H9 (cell line): ENCODE measurements around the gene ARPC1B. TPM values are rescaled to one million over a fixed set of nuclear protein-coding genes. Genes with fewer than 3 reads are reported as not detected.
A peak's percentile ranks its signal among the peaks of the same experiment; 100 is the strongest.

Experiments
- DNase-seq: peaks from one replicate; pipeline ENCODE4 v3.0.0-alpha.2; 2017
- H2AFZ ChIP-seq: one replicate; pipeline ENCODE4 v1.6.1; 2013; ENCODE audit warnings: mild to moderate bottlenecking, low read length, control low read depth, moderate library complexity
- H2AK5ac ChIP-seq: 2 replicates; pipeline ENCODE4 v1.6.1; 2013; ENCODE audit warnings: low read length, control low read depth, mixed read lengths; ENCODE audit not compliant: insufficient read length
- H2BK120ac ChIP-seq: one replicate; pipeline ENCODE4 v1.6.1; 2013; ENCODE audit warnings: low read depth, mild to moderate bottlenecking, low read length, control low read depth, inconsistent platforms; ENCODE audit not compliant: poor library complexity, severe bottlenecking
- H2BK12ac ChIP-seq: 2 replicates; pipeline ENCODE4 v1.6.1; 2013; ENCODE audit warnings: low read length, control low read depth, mixed read lengths, low read depth; ENCODE audit not compliant: insufficient read length
- H2BK15ac ChIP-seq: 2 replicates; pipeline ENCODE4 v1.6.1; 2013; ENCODE audit warnings: low read depth, low read length, control low read depth
- H2BK20ac ChIP-seq: one replicate; pipeline ENCODE4 v1.6.1; 2013; ENCODE audit warnings: low read depth, mild to moderate bottlenecking, low read length, control low read depth, inconsistent platforms; ENCODE audit not compliant: poor library complexity, severe bottlenecking
- H2BK5ac ChIP-seq: 2 replicates; pipeline ENCODE4 v1.6.1; 2013; ENCODE audit warnings: low read length, control low read depth, mixed read lengths; ENCODE audit not compliant: insufficient read length
- H3K14ac ChIP-seq: 2 replicates; pipeline ENCODE4 v1.6.1; 2013; ENCODE audit warnings: low read length, control low read depth; ENCODE audit not compliant: insufficient read depth
- H3K18ac ChIP-seq: 2 replicates; pipeline ENCODE4 v1.6.1; 2013; ENCODE audit warnings: low read depth, mild to moderate bottlenecking, mixed read lengths, low read length, control low read depth; ENCODE audit not compliant: insufficient read length
- H3K23ac ChIP-seq: 2 replicates; pipeline ENCODE4 v1.6.1; 2013; ENCODE audit warnings: low read length, control low read depth, mixed read lengths, low read depth; ENCODE audit not compliant: insufficient read length
- H3K23me2 ChIP-seq: 2 replicates; pipeline ENCODE4 v1.6.1; 2013; ENCODE audit warnings: low read depth, mild to moderate bottlenecking, mixed read lengths, low read length, control low read depth; ENCODE audit not compliant: insufficient read length, poor library complexity, severe bottlenecking
- H3K27ac ChIP-seq: 2 replicates; pipeline ENCODE4 v1.5.1; 2013; ENCODE audit warnings: low read length, control low read depth, mixed read lengths, low read depth; ENCODE audit not compliant: insufficient read length
- H3K27me3 ChIP-seq: 2 replicates; pipeline ENCODE4 v1.6.1; 2013; ENCODE audit warnings: low read length, control low read depth, inconsistent platforms; ENCODE audit not compliant: insufficient read depth
- H3K4ac ChIP-seq: 2 replicates; pipeline ENCODE4 v1.6.1; 2013; ENCODE audit warnings: low read depth, mild to moderate bottlenecking, control low read depth, inconsistent platforms, low read length, moderate library complexity
- H3K4me1 ChIP-seq: 2 replicates; pipeline ENCODE4 v1.6.1; 2013; ENCODE audit warnings: low read length, control low read depth, inconsistent platforms; ENCODE audit not compliant: insufficient read depth
- H3K4me2 ChIP-seq: 2 replicates; pipeline ENCODE4 v1.6.1; 2013; ENCODE audit warnings: low read length, control low read depth, mixed read lengths; ENCODE audit not compliant: insufficient read length, insufficient read depth
- H3K56ac ChIP-seq: 2 replicates; pipeline ENCODE4 v1.6.1; 2013; ENCODE audit warnings: low read depth, mild to moderate bottlenecking, mixed read lengths, low read length, control low read depth; ENCODE audit not compliant: insufficient read length
- H3K79me1 ChIP-seq: 2 replicates; pipeline ENCODE4 v1.6.1; 2013; ENCODE audit warnings: low read depth, mild to moderate bottlenecking, moderate library complexity, low read length, control low read depth, inconsistent platforms; ENCODE audit not compliant: insufficient read depth, poor library complexity, severe bottlenecking
- H3K79me2 ChIP-seq: 2 replicates; pipeline ENCODE4 v1.6.1; 2013; ENCODE audit warnings: low read length, control low read depth, inconsistent platforms; ENCODE audit not compliant: insufficient read depth
- H3K9ac ChIP-seq: 2 replicates; pipeline ENCODE4 v1.6.1; 2013; ENCODE audit warnings: low read length, control low read depth, mixed read lengths; ENCODE audit not compliant: insufficient read length; ENCODE audit errors: extremely low read depth
- H3K9me3 ChIP-seq: one replicate; pipeline ENCODE4 v1.6.1; 2013; ENCODE audit warnings: low read depth, low read length, inconsistent platforms; ENCODE audit not compliant: control insufficient read depth
- H3T11ph ChIP-seq: one replicate; pipeline ENCODE4 v1.6.1; 2013; ENCODE audit warnings: mild to moderate bottlenecking, low read length, control low read depth, inconsistent platforms
- H4K20me1 ChIP-seq: one replicate; pipeline ENCODE4 v1.6.1; 2013; ENCODE audit not compliant: control insufficient read depth, insufficient read length, insufficient read depth
- H4K5ac ChIP-seq: 2 replicates; pipeline ENCODE4 v1.6.1; 2013; ENCODE audit warnings: low read depth, mild to moderate bottlenecking, mixed read lengths, low read length, control low read depth; ENCODE audit not compliant: insufficient read length
- H4K8ac ChIP-seq: replicated peaks from 2 replicates; pipeline ENCODE4 v1.6.1; 2013; ENCODE audit warnings: low read length, control low read depth, mixed read lengths, low read depth; ENCODE audit not compliant: insufficient read length
- H4K91ac ChIP-seq: 2 replicates; pipeline ENCODE4 v1.6.1; 2013; ENCODE audit warnings: low read depth, mild to moderate bottlenecking, moderate library complexity, mixed read lengths, low read length, control low read depth; ENCODE audit not compliant: insufficient read length
- H3K27ac Mint-ChIP-seq, 3 experiments: 2 replicates in 2 of 3; 3 replicates in 1 of 3; pipeline ENCODE4 v1.8.0; 2020 to 2021; ENCODE audit warnings: mixed read lengths in 3 of 3, mild to moderate bottlenecking in 1 of 3, moderate library complexity in 1 of 3
- H3K27me3 Mint-ChIP-seq: 2 replicates; pipeline ENCODE4 v1.8.0; 2021; ENCODE audit warnings: low read depth, mild to moderate bottlenecking, moderate library complexity, mixed read lengths
- H3K36me3 Mint-ChIP-seq, 3 experiments: 2 replicates in 2 of 3; 3 replicates in 1 of 3; pipeline ENCODE4 v1.8.0; 2020 to 2021; ENCODE audit warnings: low read depth in 3 of 3, mixed read lengths in 3 of 3; ENCODE audit not compliant: insufficient read depth in 1 of 3
- H3K4me1 Mint-ChIP-seq, 2 experiments: 2 replicates each; pipeline ENCODE4 v1.8.0; 2020; ENCODE audit warnings: mixed read lengths in 2 of 2
- H3K4me3 Mint-ChIP-seq, 2 experiments: 2 replicates in 1 of 2; 3 replicates in 1 of 2; pipeline ENCODE4 v1.8.0; 2020 to 2021; ENCODE audit warnings: mild to moderate bottlenecking in 2 of 2, mixed read lengths in 2 of 2, moderate library complexity in 1 of 2
- H3K9me3 Mint-ChIP-seq, 2 experiments: 2 replicates in 1 of 2; 3 replicates in 1 of 2; pipeline ENCODE4 v1.8.0; 2020; ENCODE audit warnings: mild to moderate bottlenecking in 2 of 2, mixed read lengths in 2 of 2, moderate library complexity in 1 of 2
- WGBS: extraction: QIAGEN DNeasy Blood & Tissue Kit; methylation state at CpG from one replicate; pipeline ENCODE4 v1.1.7; 2013; ENCODE audit warnings: missing lambda C conversion rate, low lambda C conversion rate, mixed read lengths; ENCODE audit not compliant: insufficient read length; ENCODE audit errors: extremely low coverage; 5-methylcytosine and 5-hydroxymethylcytosine counted together
- total RNA-seq: library from RNA; stranded (reverse); gene quantifications from 2 replicates; pipeline ENCODE4 v1.2.1, GENCODE V29; 2021
- TF ChIP-seq, protein P1 (sequence below): fragments of 200-600 bp; sonication (generic); conservative IDR thresholded peaks from 3 replicates; pipeline ENCODE4 v1.8.0; 2021; ENCODE audit warnings: antibody characterized with exemption, mild to moderate bottlenecking

The ARPC1B gene
- total RNA-seq, 1 experiment from 2014 or later: 56.3 TPM

DNA sequence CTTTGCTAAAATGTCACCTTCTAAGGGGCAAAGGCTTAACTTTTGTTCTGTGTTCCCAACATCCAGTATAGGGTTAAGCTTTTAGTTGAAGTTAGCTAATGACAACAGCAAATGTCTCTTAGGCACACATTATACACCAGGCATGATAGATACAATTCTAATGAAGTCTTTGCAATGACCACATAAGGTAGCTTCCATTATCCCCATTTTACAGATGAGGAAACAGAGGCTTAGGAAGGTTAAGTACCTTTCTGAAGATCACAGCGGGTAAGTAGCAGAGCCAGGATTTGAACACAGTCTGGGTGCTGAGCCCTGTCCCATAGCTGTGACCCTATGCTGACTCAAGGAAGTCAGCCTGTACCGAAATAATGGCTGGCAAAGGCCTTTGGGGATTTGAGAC, 36.1 kb downstream of the ARPC1B start:
- no peak overlapping the region for H2BK15ac ChIP-seq
- Mint-ChIP-seq H3K4me1 (peaks cover 19 to 23% of the 10 kb centered on the region in 2 experiments), H3K27ac (peak overlapping the region in 1 of 3 experiments; percentile 64; a peak in 2 of 7 replicates), H3K4me3 (peak overlapping the region; percentile 95 to 96), H3K36me3 (peaks cover 42 to 62% (median 51%) of the 10 kb centered on the region in 3 experiments; a peak in 6 of 7 replicates), H3K9me3 (peaks cover 3 to 5% of the 10 kb centered on the region in 2 experiments; a peak in 2 of 5 replicates), H3K27me3 (no peaks in the 10 kb centered on the region)
- H3K23me2 ChIP-seq: peaks cover 16% of the 10 kb centered on the region
- TF ChIP-seq, protein P1, sequence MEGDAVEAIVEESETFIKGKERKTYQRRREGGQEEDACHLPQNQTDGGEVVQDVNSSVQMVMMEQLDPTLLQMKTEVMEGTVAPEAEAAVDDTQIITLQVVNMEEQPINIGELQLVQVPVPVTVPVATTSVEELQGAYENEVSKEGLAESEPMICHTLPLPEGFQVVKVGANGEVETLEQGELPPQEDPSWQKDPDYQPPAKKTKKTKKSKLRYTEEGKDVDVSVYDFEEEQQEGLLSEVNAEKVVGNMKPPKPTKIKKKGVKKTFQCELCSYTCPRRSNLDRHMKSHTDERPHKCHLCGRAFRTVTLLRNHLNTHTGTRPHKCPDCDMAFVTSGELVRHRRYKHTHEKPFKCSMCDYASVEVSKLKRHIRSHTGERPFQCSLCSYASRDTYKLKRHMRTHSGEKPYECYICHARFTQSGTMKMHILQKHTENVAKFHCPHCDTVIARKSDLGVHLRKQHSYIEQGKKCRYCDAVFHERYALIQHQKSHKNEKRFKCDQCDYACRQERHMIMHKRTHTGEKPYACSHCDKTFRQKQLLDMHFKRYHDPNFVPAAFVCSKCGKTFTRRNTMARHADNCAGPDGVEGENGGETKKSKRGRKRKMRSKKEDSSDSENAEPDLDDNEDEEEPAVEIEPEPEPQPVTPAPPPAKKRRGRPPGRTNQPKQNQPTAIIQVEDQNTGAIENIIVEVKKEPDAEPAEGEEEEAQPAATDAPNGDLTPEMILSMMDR: no peak
- no peak overlapping the region for H3K56ac ChIP-seq
- H3K27ac ChIP-seq: no peak overlapping the region
- H3K23ac ChIP-seq: no peak overlapping the region
- no peak overlapping the region for H4K5ac ChIP-seq
- H3K27me3 ChIP-seq: no peaks in the 10 kb centered on the region
- H2BK12ac ChIP-seq: no peak overlapping the region
- no peak overlapping the region for H2BK20ac ChIP-seq
- H3K4me2 ChIP-seq: no peak overlapping the region
- DNase-seq: no peak
- H3K14ac ChIP-seq: no peak overlapping the region
- H3K4me1 ChIP-seq: no peaks in the 10 kb centered on the region
- no peak overlapping the region for H2AK5ac ChIP-seq
- WGBS: no CpG with 5 or more reads among the region's 2 CpGs
- peaks cover 27% of the 10 kb centered on the region for H3K79me2 ChIP-seq
- no peak overlapping the region for H3K4ac ChIP-seq
- no peak overlapping the region for H2AFZ ChIP-seq
- H2BK120ac ChIP-seq: no peak overlapping the region
- H3K9ac ChIP-seq: no peak overlapping the region
- H2BK5ac ChIP-seq: no peak overlapping the region
- no peak overlapping the region for H3T11ph ChIP-seq
- no peaks in the 10 kb centered on the region for H4K20me1 ChIP-seq
- H3K9me3 ChIP-seq: no peaks in the 10 kb centered on the region
- no peak overlapping the region for H4K8ac ChIP-seq
- H4K91ac ChIP-seq: no peak overlapping the region
- no peak overlapping the region for H3K18ac ChIP-seq
- peaks cover 8% of the 10 kb centered on the region for H3K79me1 ChIP-seq
